Measurements from ENCODE around the gene LEFTY2. TPM values are rescaled to one million over a fixed set of nuclear protein-coding genes. Genes with fewer than 3 reads are reported as not detected.
"Not testable (repeated sequence)": the region's sequence is repeated elsewhere in the genome, so short reads cannot be mapped to it uniquely, and the experiment has no call there.

Gene LEFTY2
- polyA plus RNA-seq, 3 donors from 2014 or later, result not detected

DNA sequence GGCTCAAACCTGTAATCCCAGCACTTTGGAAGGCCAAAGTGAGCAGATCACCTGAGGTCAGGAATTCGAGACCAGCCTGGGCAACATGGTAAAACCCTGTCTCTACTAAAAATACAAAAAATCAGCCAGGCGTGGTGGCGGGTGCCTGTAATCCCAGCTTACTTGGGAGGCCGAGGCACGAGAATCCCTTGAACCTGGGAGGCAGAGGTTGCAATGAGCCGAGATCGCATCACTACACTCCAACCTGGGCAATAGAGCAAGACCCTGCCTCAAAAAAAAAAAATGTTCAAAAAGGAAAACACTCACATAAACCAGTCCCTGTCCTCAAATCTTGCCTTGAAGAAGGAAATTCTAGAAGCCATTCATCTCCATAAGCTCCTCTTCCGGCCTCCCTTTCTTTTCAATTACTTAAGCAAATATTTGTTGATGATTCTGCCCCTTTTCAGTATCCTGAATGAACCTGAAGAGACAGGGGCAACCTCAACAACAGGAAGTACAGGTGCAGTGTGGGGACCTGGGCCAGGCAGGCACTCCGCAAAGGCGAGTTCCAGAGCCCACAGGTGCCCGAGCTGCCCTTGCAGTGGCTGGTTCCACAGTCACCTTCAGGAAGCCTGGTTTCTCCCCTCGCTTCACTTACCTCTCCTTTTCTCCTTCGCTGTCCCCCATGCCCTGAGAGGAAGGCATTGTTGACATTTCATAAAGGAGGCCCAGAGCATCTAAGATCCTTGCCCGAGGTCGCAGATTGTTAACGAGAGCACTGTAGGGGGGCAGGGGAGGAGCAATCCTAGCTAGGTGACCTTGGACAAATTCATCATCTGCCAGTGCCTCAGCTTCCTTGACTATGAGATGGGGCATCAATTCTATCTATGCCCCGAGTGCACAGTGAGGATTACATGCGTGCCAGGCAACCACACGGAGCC lies 43.2 kb downstream of the LEFTY2 start:
- peak overlapping the region; percentile 68 to 92 (median 84) for H3K27ac Mint-ChIP-seq
- H3K36me3 Mint-ChIP-seq, result no peaks in the 10 kb centered on the region
- H3K4me1 Mint-ChIP-seq, result peaks cover 26% of the 10 kb centered on the region in 2 donors
- H3K4me3 Mint-ChIP-seq, result peak overlapping the region; percentile 61 to 75 (median 69)
- H3K27me3 Mint-ChIP-seq (ENCODE audit: low read depth in 3 of 3), result peaks cover 8 to 13% (median 10%) of the 10 kb centered on the region in 3 donors
- DNase-seq, result no peak
- no peaks in the 10 kb centered on the region for H3K9me3 Mint-ChIP-seq

DNA sequence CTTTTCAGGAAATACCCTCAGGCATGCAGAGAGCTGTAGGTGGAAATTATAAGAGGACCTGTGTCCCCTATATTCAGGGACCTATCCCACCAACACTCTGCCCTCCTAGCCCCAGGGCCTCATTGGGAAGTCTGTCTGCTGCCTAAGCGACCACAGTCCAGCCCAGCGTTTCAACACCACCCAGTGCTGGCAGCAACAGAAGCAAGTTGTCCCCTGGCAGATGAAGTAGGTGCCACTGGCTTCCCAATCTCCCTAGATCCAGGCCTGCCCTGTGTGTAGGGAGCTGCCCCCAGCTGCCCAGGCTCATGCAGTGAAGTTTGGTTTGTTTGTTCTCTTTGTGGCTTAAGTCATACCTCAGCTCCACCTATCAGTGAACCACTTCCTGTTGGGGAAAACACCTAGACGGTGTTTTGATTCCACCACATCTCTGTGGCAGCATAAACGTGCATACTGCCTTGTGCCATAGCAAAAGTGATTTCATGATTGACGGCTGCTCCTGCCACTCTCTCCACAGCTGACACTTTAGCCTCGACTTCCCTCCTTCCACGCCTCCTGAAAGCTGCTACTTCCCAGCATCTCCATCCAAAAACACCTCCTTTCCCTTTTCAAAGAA lies 44.0 kb downstream of the LEFTY2 start:
- peak overlapping the region; percentile 68 to 92 (median 84) for H3K27ac Mint-ChIP-seq
- H3K4me1 Mint-ChIP-seq, result peaks cover 26% of the 10 kb centered on the region in 2 donors
- peak; percentile 79 to 83 (median 81) for DNase-seq
- peak overlapping the region; percentile 61 to 75 (median 69) for H3K4me3 Mint-ChIP-seq
- no peaks in the 10 kb centered on the region for H3K9me3 Mint-ChIP-seq
- H3K27me3 Mint-ChIP-seq (ENCODE audit: low read depth in 3 of 3), result peaks cover 8 to 13% (median 8%) of the 10 kb centered on the region in 3 donors
- H3K36me3 Mint-ChIP-seq, result no peaks in the 10 kb centered on the region

DNA sequence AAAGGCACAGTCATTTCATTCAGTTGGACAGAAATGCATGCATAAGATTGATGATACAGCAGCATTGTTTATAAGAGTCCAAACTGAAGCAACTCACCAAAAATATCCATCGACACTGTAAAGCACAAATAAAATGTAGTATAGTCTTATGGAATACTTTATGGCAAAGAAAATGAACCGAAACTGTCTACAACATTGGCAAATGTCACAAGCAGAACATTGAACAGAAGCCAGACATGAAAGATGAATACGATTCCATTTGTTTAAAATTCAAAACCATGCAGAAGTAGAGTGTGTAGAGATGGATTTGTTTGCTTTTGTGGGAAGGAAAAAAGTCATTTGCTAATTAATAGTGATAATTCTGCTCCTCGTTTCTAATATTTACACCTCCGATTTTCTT lies 44.5 kb downstream of the LEFTY2 start:
- H3K27me3 Mint-ChIP-seq (ENCODE audit: low read depth in 3 of 3), result peaks cover 8 to 13% (median 8%) of the 10 kb centered on the region in 3 donors
- peak overlapping the region in 5 of 6 donors; percentile 68 to 92 (median 87) for H3K27ac Mint-ChIP-seq
- peak overlapping the region; percentile 61 to 75 (median 69) for H3K4me3 Mint-ChIP-seq
- no peaks in the 10 kb centered on the region for H3K9me3 Mint-ChIP-seq
- H3K36me3 Mint-ChIP-seq, result no peaks in the 10 kb centered on the region
- peaks cover 26% of the 10 kb centered on the region in 2 donors for H3K4me1 Mint-ChIP-seq
- DNase-seq, result no peak

DNA sequence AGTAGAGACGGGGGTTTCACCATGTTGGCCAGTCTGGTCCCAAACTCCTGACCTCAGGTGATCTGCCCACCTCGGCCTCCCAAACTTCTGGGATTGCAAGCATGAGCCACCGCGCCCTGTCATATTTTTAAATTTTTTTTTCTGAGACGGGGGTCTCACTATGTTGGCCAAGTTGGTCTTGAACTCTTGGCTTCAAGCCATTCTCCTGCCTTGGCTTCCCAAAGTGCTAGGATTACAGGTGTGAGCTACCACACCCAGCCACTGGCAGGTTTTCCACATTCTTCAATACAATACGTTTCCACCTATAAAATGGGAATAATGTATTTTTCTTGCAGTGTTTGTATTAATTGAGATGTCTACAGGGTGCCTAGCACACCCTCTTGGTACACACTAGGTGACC lies 48.7 kb downstream of the LEFTY2 start:
- Mint-ChIP-seq H3K4me3 (no peak overlapping the region), H3K27ac (no peak overlapping the region), H3K9me3 (no peaks in the 10 kb centered on the region), H3K27me3 (ENCODE audit: low read depth in 3 of 3) (peaks cover 6 to 8% (median 7%) of the 10 kb centered on the region in 3 donors), H3K36me3 (no peaks in the 10 kb centered on the region), H3K4me1 (peaks cover 13 to 14% of the 10 kb centered on the region in 2 donors)
- no peak for DNase-seq

DNA sequence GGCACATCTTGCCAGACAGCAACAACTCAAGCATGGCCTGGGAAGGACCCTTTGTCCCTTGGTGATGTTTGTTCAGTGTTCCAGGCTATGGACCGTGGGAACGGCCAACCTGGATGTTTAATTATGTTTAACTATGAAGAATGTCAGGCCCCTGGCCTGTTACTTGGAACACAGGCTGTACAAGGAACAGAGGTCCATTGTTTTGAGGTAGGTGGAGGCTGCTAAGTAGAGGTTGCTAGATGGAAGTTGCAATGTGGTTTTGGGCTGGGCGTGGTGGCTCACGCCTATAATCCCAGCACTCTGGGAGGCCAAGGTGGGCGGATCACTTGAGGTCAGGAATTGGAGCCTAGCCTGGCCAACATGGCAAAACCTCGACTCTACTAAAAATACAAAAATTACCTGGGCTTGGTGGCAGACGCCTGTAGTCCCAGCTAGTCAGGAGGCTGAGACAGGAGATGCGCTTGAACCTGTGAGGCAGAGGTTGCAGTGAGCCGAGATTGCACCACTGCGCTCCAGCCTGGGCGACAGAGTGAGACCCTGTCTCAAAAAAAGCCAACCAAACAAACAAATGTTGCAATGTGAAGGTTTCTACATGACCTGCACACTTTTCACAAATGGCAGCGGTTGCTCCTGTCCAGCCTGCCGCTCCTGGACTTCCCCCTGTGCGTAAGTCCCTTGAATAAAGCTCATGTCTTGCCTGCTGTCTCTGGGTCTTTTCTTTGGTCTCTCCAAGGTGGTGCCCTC lies 49.6 kb downstream of the LEFTY2 start:
- H3K36me3 Mint-ChIP-seq, result no peaks in the 10 kb centered on the region
- peaks cover 0 to 5% (median 2%) of the 10 kb centered on the region in 3 donors for H3K27me3 Mint-ChIP-seq (ENCODE audit: low read depth in 3 of 3)
- H3K4me3 Mint-ChIP-seq, result no peak overlapping the region
- peak overlapping the region in 1 of 6 donors; percentile 17 for H3K27ac Mint-ChIP-seq
- peaks cover 4 to 5% of the 10 kb centered on the region in 2 donors for H3K4me1 Mint-ChIP-seq
- DNase-seq, result no peak
- H3K9me3 Mint-ChIP-seq, result no peaks in the 10 kb centered on the region

DNA sequence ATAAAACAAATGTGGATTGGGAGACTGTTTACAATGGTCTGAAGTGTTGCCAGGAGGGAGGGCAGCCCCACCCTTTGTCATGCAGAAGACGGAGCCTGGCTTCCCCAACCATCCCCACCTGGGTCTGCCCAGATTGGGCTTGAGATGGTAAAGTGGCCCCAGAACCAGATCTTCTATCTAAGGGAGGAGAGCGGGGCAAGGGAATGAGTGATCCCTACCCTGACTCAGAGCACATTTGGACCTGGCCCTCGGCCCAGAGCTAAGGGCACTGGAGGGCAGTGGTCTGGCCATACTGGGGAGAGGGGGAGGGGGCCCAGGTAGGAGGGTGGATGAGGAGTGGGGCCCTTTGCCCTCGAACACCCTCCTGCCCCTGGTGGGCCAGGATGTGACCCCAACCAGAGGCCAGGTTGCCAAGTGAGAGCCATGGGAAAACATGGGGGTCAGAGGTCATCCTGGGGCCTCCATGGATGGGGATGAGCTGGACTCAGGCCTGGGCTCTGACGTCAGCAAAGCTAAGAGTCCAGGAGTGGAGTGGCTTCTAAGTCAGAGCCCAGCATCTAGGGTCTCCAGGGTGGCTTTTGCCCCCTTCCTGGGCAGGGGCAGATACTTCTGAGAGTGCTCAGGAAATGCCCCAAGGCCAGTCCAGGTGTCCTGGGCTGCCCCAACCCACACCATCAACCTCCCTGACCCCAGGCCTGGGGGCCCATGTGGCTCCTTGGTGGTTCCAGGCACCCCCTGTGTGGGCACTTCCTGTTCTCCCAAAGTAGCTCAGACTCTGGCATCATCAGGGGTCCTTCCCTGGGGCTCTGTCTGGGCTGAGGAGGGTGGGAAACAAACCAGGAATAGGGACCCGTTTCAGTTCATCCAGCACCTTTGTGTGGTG lies 50.4 kb downstream of the LEFTY2 start:
- DNase-seq, result no peak
- H3K36me3 Mint-ChIP-seq, result no peaks in the 10 kb centered on the region
- no peaks in the 10 kb centered on the region for H3K9me3 Mint-ChIP-seq
- H3K27me3 Mint-ChIP-seq (ENCODE audit: low read depth in 3 of 3), result peaks cover 0 to 5% (median 2%) of the 10 kb centered on the region in 3 donors
- H3K4me3 Mint-ChIP-seq, result no peak overlapping the region
- H3K4me1 Mint-ChIP-seq, result no peaks in the 10 kb centered on the region
- H3K27ac Mint-ChIP-seq, result no peak overlapping the region

DNA sequence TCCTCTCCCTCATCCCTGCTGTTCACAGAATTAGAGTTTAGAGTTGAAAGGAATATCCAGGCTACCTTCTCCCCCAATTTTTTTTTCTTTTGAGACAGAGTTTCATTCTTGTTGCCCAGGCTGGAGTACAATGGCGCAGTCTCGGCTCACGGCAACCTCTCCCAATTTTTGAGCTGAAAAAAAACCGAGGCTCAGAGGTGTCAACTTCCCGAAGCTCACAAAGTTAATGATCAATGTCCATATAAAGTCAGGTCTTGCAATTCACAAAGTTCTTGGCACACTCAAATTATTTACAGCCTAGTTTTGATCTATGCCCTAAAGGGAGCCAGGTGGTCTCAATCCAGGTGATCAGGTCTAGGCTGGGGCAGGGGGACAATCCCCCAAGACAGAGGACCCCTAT lies 51.3 kb downstream of the LEFTY2 start:
- H3K9me3 Mint-ChIP-seq, result no peaks in the 10 kb centered on the region
- no peak overlapping the region for H3K27ac Mint-ChIP-seq
- no peaks in the 10 kb centered on the region for H3K4me1 Mint-ChIP-seq
- H3K36me3 Mint-ChIP-seq, result no peaks in the 10 kb centered on the region
- DNase-seq, result no peak
- H3K27me3 Mint-ChIP-seq (ENCODE audit: low read depth in 3 of 3), result peaks cover 0 to 7% (median 2%) of the 10 kb centered on the region in 3 donors
- no peak overlapping the region for H3K4me3 Mint-ChIP-seq

DNA sequence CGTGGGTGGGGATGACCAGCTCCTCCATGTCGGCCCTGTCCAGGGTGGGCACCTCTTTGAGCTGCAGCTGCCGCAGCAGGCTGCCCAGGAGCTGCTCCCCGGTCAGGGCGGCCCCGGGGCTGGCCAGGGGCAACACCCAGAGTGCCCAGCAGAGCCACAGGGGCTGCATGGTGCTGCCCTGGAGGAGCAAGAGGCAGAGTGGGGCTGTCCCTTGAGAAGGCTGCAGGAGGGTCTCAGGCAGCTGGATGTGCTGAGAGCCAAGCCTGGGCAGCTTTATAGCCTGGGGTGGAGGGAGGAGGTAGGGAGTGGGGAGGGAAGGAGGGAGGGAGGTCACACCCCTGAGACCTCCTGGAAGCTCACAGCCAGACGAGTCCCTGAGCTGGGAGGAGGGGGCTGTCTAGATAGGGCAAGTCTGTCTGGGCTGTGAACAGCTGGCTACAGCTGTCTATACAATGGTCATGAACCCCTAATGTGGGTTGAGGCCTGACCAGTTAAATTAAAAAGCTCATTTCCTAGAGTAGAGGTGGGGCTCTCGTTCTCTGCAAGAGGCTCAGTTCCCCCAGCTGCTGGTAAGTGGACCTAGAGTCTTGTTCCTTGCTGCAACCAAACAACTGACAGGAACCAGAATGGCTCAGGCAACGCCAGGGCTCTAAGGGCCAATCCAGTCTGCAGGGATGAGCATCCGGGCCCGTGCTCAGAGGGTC lies 52.0 kb downstream of the LEFTY2 start, which contains the start of gene LEFTY1:
LEFTY1 (minus strand) TSS at position 249 of the 704 bp plus-strand sequence; CDS start at position 169, 80 bp downstream.
- Mint-ChIP-seq H3K9me3 (no peaks in the 10 kb centered on the region), H3K4me3 (no peak within 1 kb of the TSS), H3K27me3 (ENCODE audit: low read depth in 3 of 3) (peaks cover 0 to 7% (median 2%) of the 10 kb centered on the region in 3 donors), H3K36me3 (no peaks in the 10 kb centered on the region), H3K4me1 (no peaks in the 10 kb centered on the region), H3K27ac (no peak within 1 kb of the TSS)
- DNase-seq, result no peak

DNA sequence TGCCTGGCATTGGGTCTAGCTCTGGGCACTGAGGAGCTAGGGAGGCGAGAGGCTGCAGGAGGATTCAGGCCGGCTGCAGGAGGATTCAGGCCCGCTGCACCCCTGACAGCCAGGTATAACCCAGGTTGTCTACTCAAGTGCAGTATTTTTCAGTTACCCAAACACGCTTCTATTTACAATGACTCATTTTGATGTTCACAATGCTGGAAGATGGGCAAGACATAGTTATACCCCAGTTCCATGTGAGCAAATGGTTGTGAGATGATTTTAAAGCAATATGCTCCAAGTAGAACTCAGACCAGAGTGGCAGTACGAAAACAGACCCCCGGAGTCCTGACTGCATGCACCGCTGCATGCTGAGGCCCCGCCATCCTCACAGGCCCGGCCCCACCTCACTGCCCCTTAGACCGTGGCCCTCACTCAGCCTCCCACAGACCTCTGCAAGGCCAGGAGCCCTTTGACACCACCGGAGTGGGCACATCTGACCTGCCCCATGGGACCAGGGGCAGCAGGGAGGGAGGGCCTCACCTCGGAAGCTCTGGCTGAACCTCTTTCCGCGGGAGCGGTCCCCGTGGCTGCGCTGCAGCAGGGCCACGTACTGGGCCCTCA lies 52.6 kb downstream of the LEFTY2 start:
- Mint-ChIP-seq H3K36me3 (no peaks in the 10 kb centered on the region), H3K4me1 (peaks cover 3 to 7% of the 10 kb centered on the region in 2 donors), H3K27me3 (ENCODE audit: low read depth in 3 of 3) (peaks cover 0 to 7% (median 3%) of the 10 kb centered on the region in 3 donors), H3K9me3 (no peaks in the 10 kb centered on the region), H3K27ac (no peak overlapping the region), H3K4me3 (no peak overlapping the region)
- DNase-seq, result no peak

DNA sequence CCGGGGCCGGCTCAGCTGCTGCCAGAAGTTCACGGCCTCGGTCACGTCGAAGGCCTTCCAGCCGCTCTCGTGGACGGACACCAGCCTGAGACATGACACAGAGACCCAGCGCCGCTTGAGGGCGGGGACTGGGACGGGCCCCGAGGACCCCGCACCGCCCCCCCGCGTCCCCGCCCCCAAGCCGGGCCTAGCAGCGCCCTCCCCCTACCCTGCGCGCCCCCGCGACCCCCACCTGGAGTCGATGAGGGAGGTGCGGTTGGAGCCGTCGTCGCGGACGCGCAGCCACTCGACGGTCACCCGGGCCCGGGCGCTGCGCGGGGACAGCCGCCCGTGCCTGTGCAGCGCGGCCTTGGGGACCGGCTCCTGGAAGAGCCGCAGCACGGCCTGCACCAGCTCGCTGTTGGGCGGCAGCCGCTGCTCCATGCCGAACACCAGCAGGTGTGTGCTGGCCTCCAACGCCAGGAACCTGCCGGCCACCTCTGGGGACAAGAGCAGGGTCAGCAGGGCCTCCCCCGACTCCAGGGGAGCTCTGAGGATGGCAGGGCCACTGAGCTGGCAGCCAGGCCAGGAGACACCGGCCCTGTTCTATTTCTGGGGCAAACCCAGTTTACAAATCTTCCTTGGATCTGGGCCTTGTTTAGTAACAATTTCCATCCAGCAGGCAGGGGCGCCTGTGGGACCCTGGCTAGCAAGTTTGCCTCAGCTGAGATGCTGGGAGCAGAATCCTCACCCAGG lies 53.3 kb downstream of the LEFTY2 start:
- not testable (repeated sequence) for H3K27ac Mint-ChIP-seq; DNase-seq; H3K36me3 Mint-ChIP-seq; H3K9me3 Mint-ChIP-seq; H3K4me3 Mint-ChIP-seq; H3K27me3 Mint-ChIP-seq (ENCODE audit: low read depth in 3 of 3)
- H3K4me1 Mint-ChIP-seq, result peaks cover 6 to 12% of the 10 kb centered on the region in 2 donors

DNA sequence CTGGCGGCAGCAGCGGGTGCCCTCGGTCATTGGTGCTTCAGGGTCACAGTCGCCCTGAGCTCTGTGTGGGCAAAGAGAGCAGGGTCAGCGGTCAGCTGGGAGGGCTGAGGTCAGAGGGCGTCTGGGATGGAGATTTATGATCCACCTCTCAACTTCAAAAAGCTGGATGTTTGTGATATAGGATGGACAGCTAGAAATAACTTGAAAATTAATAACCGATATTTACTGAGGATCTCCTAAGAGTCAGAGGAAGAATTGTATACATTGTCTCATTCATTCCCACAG lies 54.0 kb downstream of the LEFTY2 start:
- H3K9me3 Mint-ChIP-seq, result no peaks in the 10 kb centered on the region
- no peak overlapping the region for H3K27ac Mint-ChIP-seq
- H3K27me3 Mint-ChIP-seq (ENCODE audit: low read depth in 3 of 3), result peaks cover 0 to 7% (median 3%) of the 10 kb centered on the region in 3 donors
- no peak for DNase-seq
- H3K4me3 Mint-ChIP-seq, result no peak overlapping the region
- H3K4me1 Mint-ChIP-seq, result peaks cover 6 to 12% of the 10 kb centered on the region in 2 donors
- no peaks in the 10 kb centered on the region for H3K36me3 Mint-ChIP-seq
